Activated gamma-delta T cell (primary cell): ENCODE results near the gene HSPA14.
"Not testable (repeated sequence)": the region's sequence is repeated elsewhere in the genome, so short reads cannot be mapped to it uniquely, and the experiment has no call there.

Source experiments
- DNase-seq: peaks from one replicate; lab custom pipeline; 2025; lab: John Stamatoyannopoulos, UW

Gene HSPA14

GRCh38 chr10:14880229-14880628 is 42.1 kb downstream of the HSPA14 start:
- no peak for DNase-seq

- no peak for DNase-seq
Observed at GRCh38 chr10:14884082-14884481, 46.0 kb downstream of the HSPA14 start.

GRCh38 chr10:14889318-14889717 is 51.2 kb downstream of the HSPA14 start:
- DNase-seq, result no peak

- DNase-seq, result no peak
Observed at GRCh38 chr10:14891151-14891550, 53.0 kb downstream of the HSPA14 start.

- DNase-seq, result no peak
Observed at GRCh38 chr10:14904316-14904732, 66.2 kb downstream of the HSPA14 start.

- no peak for DNase-seq
Observed at GRCh38 chr10:14904864-14905263, 66.8 kb downstream of the HSPA14 start.

- DNase-seq, result no peak
Observed at GRCh38 chr10:14905890-14906289, 67.8 kb downstream of the HSPA14 start.

GRCh38 chr10:14906765-14907164 is 68.7 kb downstream of the HSPA14 start:
- no peak for DNase-seq

GRCh38 chr10:14907591-14907990 is 69.5 kb downstream of the HSPA14 start:
- DNase-seq, result not testable (repeated sequence)

GRCh38 chr10:14909101-14909500 is 71.0 kb downstream of the HSPA14 start:
- DNase-seq, result no peak

GRCh38 chr10:14910953-14911352 is 72.8 kb downstream of the HSPA14 start:
- DNase-seq, result no peak

GRCh38 chr10:14911801-14912200 is 73.7 kb downstream of the HSPA14 start:
- DNase-seq, result no peak

GRCh38 chr10:14916600-14916999 is 78.5 kb downstream of the HSPA14 start:
- no peak for DNase-seq

- no peak for DNase-seq
Observed at GRCh38 chr10:14917827-14918226, 79.7 kb downstream of the HSPA14 start.

- DNase-seq, result no peak
Observed at GRCh38 chr10:14918964-14919363, 80.9 kb downstream of the HSPA14 start.
